Measurements from ENCODE around the gene NOL8. TPM values are rescaled to one million over a fixed set of nuclear protein-coding genes. Genes with fewer than 3 reads are reported as not detected.

NOL8 gene
- total RNA-seq: 26.8 and 28.4 TPM in 2 replicates

DNA sequence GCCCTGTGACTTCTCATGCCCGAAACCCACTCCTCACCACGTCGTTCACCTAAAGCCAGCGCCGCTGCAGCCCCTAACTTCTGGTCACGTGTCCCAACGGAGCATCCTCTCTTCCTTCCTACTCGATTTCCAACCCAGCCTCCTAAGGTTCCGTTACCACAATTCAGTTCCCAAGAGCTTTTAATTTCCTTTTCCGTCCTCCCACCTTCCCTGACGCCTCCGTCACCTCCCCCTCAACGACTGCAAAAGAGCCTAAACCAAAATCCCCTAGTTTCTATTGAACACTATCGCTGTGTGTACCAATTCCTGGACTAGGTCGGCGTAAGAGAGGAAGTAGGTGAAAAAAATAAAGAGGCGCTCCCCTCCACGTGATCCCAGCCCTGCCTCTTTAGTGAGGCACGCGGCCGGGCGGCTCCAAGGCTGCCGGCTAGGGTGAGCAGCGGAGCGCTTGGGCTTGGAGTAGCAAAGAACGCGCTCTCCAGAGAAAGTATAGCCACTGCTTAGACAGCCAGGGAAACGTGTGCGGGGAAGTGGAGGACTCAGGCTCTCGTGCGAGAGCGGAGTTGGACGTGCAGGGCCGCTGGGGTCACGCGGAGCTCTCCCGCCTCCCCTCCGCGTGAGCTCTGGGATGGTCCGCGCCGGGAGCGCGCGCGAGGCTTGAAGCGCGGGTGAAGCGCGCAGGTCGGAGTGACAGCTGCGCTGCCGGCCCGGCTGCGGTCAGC, at the start of gene NOL8, which contains the start of gene CENPP:
Gene NOL8, minus strand, starts transcription at position 82 of the 722 bp plus-strand sequence. CDS start 1,189 bp downstream, outside the sequence.
Gene CENPP, plus strand, starts transcription at position 685 of the 722 bp plus-strand sequence.

DNA sequence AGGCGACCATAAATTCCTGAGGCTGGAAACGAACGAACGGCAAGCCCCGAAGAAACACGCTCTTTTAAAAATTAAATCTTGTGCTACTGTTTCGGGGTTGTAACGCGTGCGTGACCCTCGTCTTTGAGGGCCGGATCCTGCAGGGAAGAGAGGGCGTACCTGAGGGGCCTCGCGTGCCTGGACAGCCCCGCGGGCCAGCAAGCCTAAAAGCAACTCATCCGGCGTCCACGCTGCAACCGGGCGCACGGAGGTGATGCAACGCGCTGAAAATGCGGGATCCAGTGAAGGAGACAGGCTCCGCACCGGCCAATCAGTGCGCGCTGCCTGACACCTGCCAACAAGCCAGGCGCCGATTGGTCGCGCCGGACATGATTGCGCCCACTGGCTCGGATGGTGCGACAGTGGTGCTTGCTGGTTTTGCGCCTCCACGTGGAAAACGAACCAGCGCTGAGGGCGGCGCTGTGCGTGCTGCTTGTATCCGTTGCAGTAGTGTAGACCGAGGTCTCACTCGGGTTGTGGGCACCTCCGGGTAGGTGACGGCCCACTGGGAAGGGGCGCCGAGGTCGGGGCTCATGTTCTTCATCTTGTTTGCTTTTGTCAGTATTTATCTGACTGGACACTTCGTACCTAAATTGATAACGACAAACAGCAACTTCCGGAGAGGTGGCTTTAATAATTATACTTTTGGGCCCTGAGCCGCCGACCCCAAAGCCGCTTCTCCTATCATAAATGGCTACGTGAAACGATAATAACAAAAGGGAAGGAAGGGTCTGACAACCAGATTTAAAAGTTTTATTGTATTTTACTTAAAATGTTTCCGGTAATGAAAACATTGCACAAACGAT, 31.5 kb downstream of the NOL8 start, which contains the start of gene IARS1:
Gene IARS1, minus strand, starts transcription at position 246 of the 845 bp plus-strand sequence. CDS start 4,278 bp downstream, outside the sequence.

Other genes starting within 250 kb of the NOL8 start
- gene SPTLC1, start 209.9 kb downstream of the NOL8 start, total RNA-seq: 90.8 and 98.0 TPM in 2 replicates
- gene IARS1, start 31.7 kb downstream of the NOL8 start, total RNA-seq: 72.6 and 80.5 TPM in 2 replicates
- gene CENPP, start 603 bp upstream of the NOL8 start, total RNA-seq: 2.4 and 3.6 TPM in 2 replicates
- 25.6 and 25.9 TPM in 2 replicates for gene OGN, start 79.2 kb upstream of the NOL8 start, total RNA-seq
- 11.2 and 12.3 TPM in 2 replicates for gene OMD, start 99.1 kb upstream of the NOL8 start, total RNA-seq
- 11.1 and 11.6 TPM in 2 replicates for gene ASPN, start 157.2 kb upstream of the NOL8 start, total RNA-seq
- gene ECM2, start 210.6 kb upstream of the NOL8 start, total RNA-seq: 39.1 and 50.1 TPM in 2 replicates

All from cardiac ventricle fibroblast (primary cell).